Calu3 (cell line): ENCODE measurements around the gene TM4SF4. TPM values are rescaled to one million over a fixed set of nuclear protein-coding genes. Genes with fewer than 3 reads are reported as not detected.

Experiments used
- BruUV-seq: library from RNA; stranded (reverse); fragments of 400-500 nt; replicated peaks from 2 replicates; lab custom pipeline; 2021; lab: Mats Ljungman, UMichigan
- CTCF ChIA-PET: fragments of 300-600 bp; sonication (Branson Sonifier 250); formaldehyde crosslinking; loops from one replicate; lab custom pipeline; 2022; ENCODE audit warnings: antibody characterized with exemption; lab: Charles Lee
- DNase-seq: peaks from one replicate; pipeline ENCODE4 v3.0.0; 2022
- H3K27ac Mint-ChIP-seq: one replicate; pipeline ENCODE4 v1.8.0; 2022; ENCODE audit warnings: mixed read lengths; ENCODE audit not compliant: unreplicated experiment
- H3K27me3 Mint-ChIP-seq: one replicate; pipeline ENCODE4 v1.8.0; 2022; ENCODE audit warnings: mixed read lengths; ENCODE audit not compliant: unreplicated experiment
- H3K36me3 Mint-ChIP-seq: one replicate; pipeline ENCODE4 v1.8.0; 2022; ENCODE audit warnings: mild to moderate bottlenecking, moderate library complexity, mixed read lengths; ENCODE audit not compliant: insufficient read depth, unreplicated experiment
- H3K4me1 Mint-ChIP-seq: one replicate; pipeline ENCODE4 v1.8.0; 2022; ENCODE audit warnings: mild to moderate bottlenecking, low read depth, mixed read lengths; ENCODE audit not compliant: unreplicated experiment
- H3K4me3 Mint-ChIP-seq: one replicate; pipeline ENCODE4 v1.8.0; 2022; ENCODE audit warnings: mild to moderate bottlenecking, low read depth, moderate library complexity, mixed read lengths; ENCODE audit not compliant: unreplicated experiment
- H3K9me3 Mint-ChIP-seq: one replicate; pipeline ENCODE4 v1.8.0; 2022; ENCODE audit warnings: low read depth, mixed read lengths; ENCODE audit not compliant: unreplicated experiment
- CTCF ChIP-seq: fragments of 200-600 bp; IDR thresholded peaks from one replicate; pipeline ENCODE4 v1.8.0; 2022; ENCODE audit warnings: antibody characterized with exemption; ENCODE audit not compliant: unreplicated experiment
- intact Hi-C: fragments of 100-400 bp; cut with micrococcal nuclease; formaldehyde crosslinking; loops from one replicate; pipeline ENCODE4 v1.10.0; 2022; ENCODE audit not compliant: unreplicated experiment
- total RNA-seq: library from RNA; stranded (reverse); gene quantifications from 2 replicates; pipeline ENCODE4 v1.2.3, GENCODE V29; 2022

The TM4SF4 gene
- total RNA-seq, 1 experiment from 2014 or later = 257 TPM

GRCh38 chr3:149481056-149481455 lies 6.6 kb downstream of the TM4SF4 start:
- H3K27ac Mint-ChIP-seq = no peak overlapping the region
- no peaks in the 10 kb centered on the region for H3K9me3 Mint-ChIP-seq
- intact Hi-C loops = loop anchor here (2.0 kb wide), 2 partner anchors 204 to 360 kb away; no protein-coding TSS in a partner anchor
- peaks cover 65% of the 10 kb centered on the region for H3K36me3 Mint-ChIP-seq
- H3K27me3 Mint-ChIP-seq = no peaks in the 10 kb centered on the region
- no peak for DNase-seq
- TF ChIP-seq CTCF = no peak
- BruUV-seq = no TSS peak
- peaks cover 64% of the 10 kb centered on the region for H3K4me1 Mint-ChIP-seq
- CTCF ChIA-PET = interaction anchor here (0.7 to 1.8 kb wide), 7 partner anchors 9 to 193 kb away, joined by 3 to 4 read pairs (median 3); no protein-coding TSS in a partner anchor
- no peak overlapping the region for H3K4me3 Mint-ChIP-seq

GRCh38 chr3:149481491-149481890 lies 7.0 kb downstream of the TM4SF4 start:
- H3K9me3 Mint-ChIP-seq = no peaks in the 10 kb centered on the region

GRCh38 chr3:149486726-149487125 lies 12.2 kb downstream of the TM4SF4 start:
- intact Hi-C loops = no loop called here
- TF ChIP-seq CTCF = no peak
- peaks cover 33% of the 10 kb centered on the region for H3K4me1 Mint-ChIP-seq
- DNase-seq = no peak
- H3K9me3 Mint-ChIP-seq = peaks cover 2% of the 10 kb centered on the region
- H3K27ac Mint-ChIP-seq = no peak overlapping the region
- no peaks in the 10 kb centered on the region for H3K27me3 Mint-ChIP-seq
- BruUV-seq = no TSS peak
- no peak overlapping the region for H3K4me3 Mint-ChIP-seq
- CTCF ChIA-PET = interaction anchor here (1.5 kb wide), 1 partner anchor 120 kb away, joined by 3 read pairs; no protein-coding TSS in a partner anchor
- peaks cover 44% of the 10 kb centered on the region for H3K36me3 Mint-ChIP-seq

More at GRCh38 chr3:149481491-149481890, 7.0 kb downstream of the TM4SF4 start:
- peaks cover 60% of the 10 kb centered on the region for H3K36me3 Mint-ChIP-seq
- peaks cover 60% of the 10 kb centered on the region for H3K4me1 Mint-ChIP-seq
- intact Hi-C loops = loop anchor here (2.0 kb wide), 2 partner anchors 205 to 361 kb away; no protein-coding TSS in a partner anchor
- no peak overlapping the region for H3K4me3 Mint-ChIP-seq
- no TSS peak for BruUV-seq
- no peak for TF ChIP-seq CTCF
- DNase-seq = no peak
- H3K27ac Mint-ChIP-seq = peak overlapping the region; percentile 19
- CTCF ChIA-PET = interaction anchor here (0.8 to 0.9 kb wide), 2 partner anchors 87 to 105 kb away, joined by 3 read pairs; no protein-coding TSS in a partner anchor
- no peaks in the 10 kb centered on the region for H3K27me3 Mint-ChIP-seq

GRCh38 chr3:149487598-149488197 lies 13.2 kb downstream of the TM4SF4 start:
- TF ChIP-seq CTCF = peak; percentile 91
- CTCF ChIA-PET = interaction anchor here (0.6 to 1.2 kb wide), 3 partner anchors 10 to 284 kb away, joined by 3 to 4 read pairs (median 4); no protein-coding TSS in a partner anchor
- Mint-ChIP-seq H3K36me3 (peaks cover 39% of the 10 kb centered on the region), H3K9me3 (peaks cover 2% of the 10 kb centered on the region), H3K4me3 (no peak overlapping the region), H3K4me1 (peaks cover 23% of the 10 kb centered on the region), H3K27ac (no peak overlapping the region), H3K27me3 (no peaks in the 10 kb centered on the region)
- DNase-seq = peak; percentile 79
- intact Hi-C loops = loop anchor here (2.0 kb wide), 1 partner anchor 135 kb away; no protein-coding TSS in a partner anchor
- no TSS peak for BruUV-seq
